PC-3 (cell line): ENCODE measurements around the gene ADAMTSL5. TPM values are rescaled to one million over a fixed set of nuclear protein-coding genes. Genes with fewer than 3 reads are reported as not detected.

ENCODE experiments used
- ATAC-seq: fragments of 200-7000 bp; cut with Tn5 transposase; 2 replicates; pipeline ENCODE4 v1.9.1; 2020; ENCODE audit warnings: mild to moderate bottlenecking, moderate library complexity
- BruUV-seq: library from RNA; stranded (reverse); fragments of 400-500 nt; replicated peaks from 2 replicates; lab custom pipeline; 2021; lab: Mats Ljungman, UMichigan
- CTCF ChIA-PET: fragments of 300-600 bp; sonication (Branson Sonifier 250); formaldehyde crosslinking; loops from one replicate; lab custom pipeline; 2022; ENCODE audit warnings: antibody characterized with exemption; lab: Charles Lee
- POLR2A ChIA-PET: fragments of 300-600 bp; sonication (Branson Sonifier 250); formaldehyde crosslinking; loops from one replicate; lab custom pipeline; 2022; ENCODE audit warnings: antibody characterized with exemption; ENCODE audit not compliant: unreplicated experiment; lab: Charles Lee
- DNase-seq: peaks from one replicate; pipeline ENCODE4 v3.0.0-alpha.2; 2015
- H2AFZ ChIP-seq: fragments of 300-600 bp; sonication (generic); 2 replicates; pipeline ENCODE4 v1.6.0; 2016; ENCODE audit warnings: antibody characterized with exemption, low read length
- H3F3A ChIP-seq: fragments of 300-600 bp; sonication (generic); one replicate; pipeline ENCODE4 v1.6.0; 2017; ENCODE audit warnings: antibody characterized with exemption, low read length, control low read depth, mild to moderate bottlenecking; ENCODE audit not compliant: unreplicated experiment
- H3K27ac ChIP-seq: fragments of 300-600 bp; sonication (generic); 2 replicates; pipeline ENCODE4 v1.5.1; 2016; ENCODE audit warnings: mild to moderate bottlenecking, low read length
- H3K27me3 ChIP-seq: fragments of 300-600 bp; sonication (generic); 2 replicates; pipeline ENCODE4 v1.6.1; 2016; ENCODE audit warnings: low read length, mixed read lengths
- H3K36me3 ChIP-seq: fragments of 300-600 bp; sonication (generic); 2 replicates; pipeline ENCODE4 v1.6.1; 2016; ENCODE audit warnings: low read depth, mixed run types, low read length, mixed read lengths
- H3K4me1 ChIP-seq: fragments of 300-600 bp; sonication (generic); 2 replicates; pipeline ENCODE4 v1.5.1; 2016; ENCODE audit warnings: low read length; ENCODE audit not compliant: insufficient read depth
- H3K4me2 ChIP-seq: fragments of 300-600 bp; sonication (generic); 2 replicates; pipeline ENCODE4 v1.6.0; 2016; ENCODE audit warnings: low read length
- H3K4me3 ChIP-seq: fragments of 300-600 bp; sonication (generic); 2 replicates; pipeline ENCODE4 v1.5.1; 2016; ENCODE audit warnings: mild to moderate bottlenecking, low read length, mixed read lengths
- H3K79me2 ChIP-seq: fragments of 300-600 bp; sonication (generic); 2 replicates; pipeline ENCODE4 v1.6.1; 2017; ENCODE audit warnings: low read length, mixed read lengths
- H3K9ac ChIP-seq: fragments of 300-600 bp; sonication (generic); 2 replicates; pipeline ENCODE4 v1.6.0; 2016; ENCODE audit warnings: mild to moderate bottlenecking, low read length
- H3K9me2 ChIP-seq: fragments of 300-600 bp; sonication (generic); replicated peaks from 2 replicates; pipeline ENCODE4 v1.6.1; 2016; ENCODE audit warnings: mixed run types, low read length, mixed read lengths
- H3K9me3 ChIP-seq: fragments of 300-600 bp; sonication (generic); 2 replicates; pipeline ENCODE4 v1.6.1; 2016; ENCODE audit warnings: low read length, mixed read lengths
- H4K20me1 ChIP-seq: fragments of 300-600 bp; sonication (generic); 2 replicates; pipeline ENCODE4 v1.6.1; 2016; ENCODE audit warnings: low read length, mixed read lengths
- EZH2 ChIP-seq: fragments of 300-600 bp; sonication (generic); IDR thresholded peaks from one replicate; pipeline ENCODE4 v1.6.1; 2017; ENCODE audit warnings: antibody characterized with exemption, mild to moderate bottlenecking, low read length; ENCODE audit not compliant: unreplicated experiment
- EZH2phosphoT487 ChIP-seq: fragments of 300-600 bp; sonication (generic); IDR thresholded peaks from 2 replicates; pipeline ENCODE4 v1.6.1; 2018; ENCODE audit warnings: mild to moderate bottlenecking, antibody characterized with exemption, low read length, borderline replicate concordance
- intact Hi-C: fragments of 100-400 bp; cut with micrococcal nuclease; formaldehyde crosslinking; loops from 2 replicates; pipeline ENCODE4 v1.9.0; 2023
- total RNA-seq: library from RNA; depleted of rRNA; stranded (reverse); fragments of >200 nt; gene quantifications from 2 replicates; pipeline ENCODE4 v1.2.3, GENCODE V29; 2014
- TF ChIP-seq, protein P1 (sequence below): fragments of 300-600 bp; sonication (generic); conservative IDR thresholded peaks from 2 replicates; pipeline ENCODE4 v1.5.1; 2017; ENCODE audit warnings: antibody characterized with exemption, low read depth, mild to moderate bottlenecking, low read length

ADAMTSL5 gene
- total RNA-seq, 1 experiment from 2014 or later, result 5.0 TPM

DNA sequence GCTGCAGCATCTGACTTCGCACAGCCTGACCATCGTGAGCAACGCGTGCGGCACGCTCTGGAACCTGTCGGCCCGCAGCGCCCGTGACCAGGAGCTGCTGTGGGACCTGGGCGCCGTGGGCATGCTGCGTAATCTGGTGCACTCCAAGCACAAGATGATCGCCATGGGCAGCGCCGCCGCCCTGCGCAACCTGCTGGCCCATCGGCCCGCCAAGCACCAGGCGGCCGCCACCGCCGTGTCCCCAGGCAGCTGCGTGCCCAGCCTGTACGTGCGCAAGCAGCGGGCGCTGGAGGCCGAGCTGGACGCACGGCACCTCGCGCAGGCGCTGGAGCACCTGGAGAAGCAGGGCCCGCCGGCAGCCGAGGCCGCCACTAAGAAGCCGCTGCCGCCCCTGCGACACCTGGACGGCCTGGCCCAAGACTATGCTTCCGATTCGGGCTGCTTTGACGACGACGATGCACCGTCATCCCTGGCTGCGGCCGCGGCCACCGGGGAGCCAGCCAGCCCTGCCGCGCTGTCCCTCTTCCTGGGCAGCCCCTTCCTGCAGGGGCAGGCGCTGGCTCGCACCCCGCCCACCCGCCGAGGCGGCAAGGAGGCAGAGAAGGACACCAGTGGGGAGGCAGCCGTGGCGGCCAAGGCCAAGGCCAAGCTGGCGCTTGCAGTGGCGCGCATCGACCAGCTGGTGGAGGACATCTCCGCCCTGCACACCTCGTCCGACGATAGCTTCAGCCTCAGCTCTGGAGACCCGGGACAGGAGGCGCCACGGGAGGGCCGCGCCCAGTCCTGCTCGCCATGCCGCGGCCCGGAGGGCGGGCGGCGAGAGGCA is 47.4 kb downstream of the ADAMTSL5 start:
- Histone ChIP-seq H3K27ac (no peak overlapping the region), H3K79me2 (peaks cover 27% of the 10 kb centered on the region), H3K9me3 (no peaks in the 10 kb centered on the region), H3K9me2 (no peaks in the 10 kb centered on the region), H3K9ac (no peak overlapping the region), H2AFZ (no peak overlapping the region), H3K4me3 (no peak overlapping the region), H3F3A (no peaks in the 10 kb centered on the region), H3K27me3 (no peaks in the 10 kb centered on the region), H3K4me2 (no peak overlapping the region), H4K20me1 (no peaks in the 10 kb centered on the region), H3K4me1 (peaks cover 6% of the 10 kb centered on the region), H3K36me3 (no peaks in the 10 kb centered on the region)
- intact Hi-C loops, result no loop called here
- DNase-seq, result no peak
- no peak for TF ChIP-seq EZH2phosphoT487
- CTCF ChIA-PET, result no interaction called here
- POLR2A ChIA-PET, result no interaction called here
- no peak for ATAC-seq
- no TSS peak for BruUV-seq

DNA sequence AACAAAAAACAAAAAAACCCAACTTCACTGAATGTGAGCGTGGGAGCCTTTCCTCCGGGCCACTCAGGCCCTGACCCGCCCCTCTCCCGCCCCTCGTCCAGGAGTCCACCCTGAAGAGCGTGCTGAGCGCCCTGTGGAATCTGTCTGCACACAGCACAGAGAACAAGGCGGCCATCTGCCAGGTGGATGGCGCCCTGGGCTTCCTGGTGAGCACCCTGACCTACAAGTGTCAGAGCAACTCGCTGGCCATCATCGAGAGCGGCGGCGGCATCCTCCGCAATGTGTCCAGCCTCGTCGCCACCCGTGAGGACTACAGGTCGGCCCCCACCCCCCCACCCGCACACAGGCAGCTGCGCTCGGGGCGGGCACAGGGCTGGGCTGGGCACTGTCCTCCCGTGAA is 51.0 kb downstream of the ADAMTSL5 start:
- Histone ChIP-seq H3K27me3 (no peaks in the 10 kb centered on the region), H3F3A (no peaks in the 10 kb centered on the region), H3K79me2 (peaks cover 10% of the 10 kb centered on the region), H3K36me3 (no peaks in the 10 kb centered on the region), H3K9me3 (no peaks in the 10 kb centered on the region), H3K4me1 (no peaks in the 10 kb centered on the region), H3K27ac (no peak overlapping the region), H2AFZ (no peak overlapping the region), H3K9ac (no peak overlapping the region), H4K20me1 (no peaks in the 10 kb centered on the region), H3K4me2 (no peak overlapping the region), H3K4me3 (no peak overlapping the region), H3K9me2 (no peaks in the 10 kb centered on the region)
- ChIA-PET POLR2A (no interaction called here), CTCF (no interaction called here)
- no TSS peak for BruUV-seq
- DNase-seq (no peak), ATAC-seq (no peak)
- TF ChIP-seq, protein P1, sequence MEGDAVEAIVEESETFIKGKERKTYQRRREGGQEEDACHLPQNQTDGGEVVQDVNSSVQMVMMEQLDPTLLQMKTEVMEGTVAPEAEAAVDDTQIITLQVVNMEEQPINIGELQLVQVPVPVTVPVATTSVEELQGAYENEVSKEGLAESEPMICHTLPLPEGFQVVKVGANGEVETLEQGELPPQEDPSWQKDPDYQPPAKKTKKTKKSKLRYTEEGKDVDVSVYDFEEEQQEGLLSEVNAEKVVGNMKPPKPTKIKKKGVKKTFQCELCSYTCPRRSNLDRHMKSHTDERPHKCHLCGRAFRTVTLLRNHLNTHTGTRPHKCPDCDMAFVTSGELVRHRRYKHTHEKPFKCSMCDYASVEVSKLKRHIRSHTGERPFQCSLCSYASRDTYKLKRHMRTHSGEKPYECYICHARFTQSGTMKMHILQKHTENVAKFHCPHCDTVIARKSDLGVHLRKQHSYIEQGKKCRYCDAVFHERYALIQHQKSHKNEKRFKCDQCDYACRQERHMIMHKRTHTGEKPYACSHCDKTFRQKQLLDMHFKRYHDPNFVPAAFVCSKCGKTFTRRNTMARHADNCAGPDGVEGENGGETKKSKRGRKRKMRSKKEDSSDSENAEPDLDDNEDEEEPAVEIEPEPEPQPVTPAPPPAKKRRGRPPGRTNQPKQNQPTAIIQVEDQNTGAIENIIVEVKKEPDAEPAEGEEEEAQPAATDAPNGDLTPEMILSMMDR, result no peak
- no peak for TF ChIP-seq EZH2phosphoT487
- TF ChIP-seq EZH2, result no peak
- intact Hi-C loops, result no loop called here

DNA sequence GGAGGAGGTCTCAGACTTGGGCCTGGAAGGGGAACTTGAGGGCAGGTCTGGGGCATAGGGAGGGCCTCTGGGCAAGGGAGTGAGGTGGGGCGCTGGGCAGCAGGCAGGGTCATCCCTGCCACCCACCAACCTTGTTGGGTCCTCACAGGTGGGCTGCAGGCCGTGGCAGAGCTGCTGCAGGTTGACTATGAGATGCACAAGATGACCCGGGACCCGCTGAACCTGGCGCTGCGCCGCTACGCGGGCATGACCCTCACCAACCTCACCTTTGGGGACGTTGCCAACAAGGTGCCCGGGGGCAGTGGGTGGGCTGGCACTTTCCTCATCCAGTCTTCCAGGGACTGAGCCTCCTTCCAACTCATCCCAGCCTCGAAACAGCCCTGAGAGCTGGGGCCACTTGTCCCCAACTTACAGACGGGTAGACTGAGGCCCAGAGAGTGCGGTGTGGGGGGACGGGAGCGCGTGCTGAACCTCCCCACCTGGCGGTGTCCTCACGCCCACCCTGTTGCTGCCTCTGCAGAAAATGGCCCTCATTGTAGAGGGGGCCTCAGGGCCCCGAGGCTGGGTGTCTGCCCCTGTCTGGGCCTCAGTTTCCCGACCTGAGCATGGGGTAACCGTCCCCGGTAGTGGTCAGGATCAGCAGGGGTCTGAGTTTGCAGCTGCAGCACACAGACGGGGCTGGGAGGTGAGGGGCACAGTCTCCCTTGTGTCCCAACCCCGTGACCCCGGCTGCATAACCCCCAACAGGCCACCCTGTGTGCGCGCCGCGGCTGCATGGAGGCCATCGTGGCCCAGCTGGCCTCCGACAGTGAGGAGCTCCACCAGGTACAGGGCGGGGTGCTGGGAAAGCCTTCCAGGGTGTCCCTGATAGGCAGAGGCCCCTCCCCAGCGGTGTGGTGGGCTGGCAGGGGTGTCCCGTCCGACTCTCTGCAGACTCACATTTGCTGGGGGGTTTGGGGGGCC is 52.5 kb downstream of the ADAMTSL5 start:
- Histone ChIP-seq H2AFZ (no peak overlapping the region), H3F3A (no peaks in the 10 kb centered on the region), H3K36me3 (no peaks in the 10 kb centered on the region), H3K27me3 (no peaks in the 10 kb centered on the region), H3K27ac (no peak overlapping the region), H3K4me2 (no peak overlapping the region), H3K9me2 (no peaks in the 10 kb centered on the region), H3K4me1 (peaks cover 3% of the 10 kb centered on the region; the same call in 1 of the 2 replicates), H3K79me2 (0 out of 2 replicates have a peak, but pooled peaks cover 3% of the 10 kb centered on the region), H3K4me3 (no peak overlapping the region), H3K9ac (no peak overlapping the region), H4K20me1 (no peaks in the 10 kb centered on the region), H3K9me3 (no peaks in the 10 kb centered on the region)
- DNase-seq (no peak), ATAC-seq (no peak)
- intact Hi-C loops, result no loop called here
- no peak for TF ChIP-seq EZH2phosphoT487
- TF ChIP-seq, protein P1, result no peak
- TF ChIP-seq EZH2, result no peak
- POLR2A ChIA-PET, result no interaction called here
- CTCF ChIA-PET, result no interaction called here
- no TSS peak for BruUV-seq
